CD4-positive, alpha-beta T cell treated with Interleukin-4 for 1 hour (primary cell): ENCODE measurements around the gene MACROD2.
"Not testable (repeated sequence)": the region's sequence is repeated elsewhere in the genome, so short reads cannot be mapped to it uniquely, and the experiment has no call there.

Source experiments
- DNase-seq, 2 donors: peaks; one replicate each; pipeline ENCODE4 v3.0.0-alpha.2; 2020 to 2022

The MACROD2 gene

DNA sequence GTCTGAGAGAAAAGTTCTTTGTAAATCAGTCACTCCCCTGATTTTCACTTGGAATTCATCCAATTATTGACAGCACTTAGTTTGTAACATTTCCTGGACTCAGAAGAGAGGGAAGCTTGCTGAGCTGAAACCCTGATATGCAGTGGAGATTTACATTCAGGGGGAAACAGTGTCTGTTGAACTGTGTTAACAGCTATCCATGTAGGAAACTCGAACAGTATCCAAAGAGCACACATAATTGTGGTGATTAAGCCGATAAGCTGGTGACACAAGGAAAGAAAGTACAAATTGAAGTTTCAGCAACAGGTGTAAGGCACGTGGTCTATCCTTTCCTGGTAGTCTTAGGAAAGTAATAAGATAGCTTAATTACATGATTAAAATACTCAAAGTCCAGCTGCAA lies 420.2 kb downstream of the MACROD2 start:
- DNase-seq: no peak

DNA sequence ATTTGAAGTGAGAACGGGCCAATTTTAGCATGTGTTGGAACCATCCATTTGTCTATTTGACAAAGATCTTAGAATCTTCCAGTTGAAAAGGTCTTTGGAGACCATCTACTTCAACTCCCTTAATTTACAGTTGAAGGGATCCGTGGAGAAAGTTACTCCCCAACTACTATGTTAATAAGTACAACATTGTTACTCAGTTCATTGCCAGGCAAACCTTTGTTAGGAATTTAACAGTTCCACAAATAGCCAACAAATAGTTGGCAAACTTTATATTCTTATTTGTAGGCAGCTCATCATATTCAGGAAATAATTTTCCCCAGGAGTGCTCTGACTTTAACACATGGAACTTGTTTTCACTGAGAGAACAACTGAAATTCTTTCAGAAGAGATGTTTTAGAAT lies 423.1 kb downstream of the MACROD2 start:
- no peak for DNase-seq

DNA sequence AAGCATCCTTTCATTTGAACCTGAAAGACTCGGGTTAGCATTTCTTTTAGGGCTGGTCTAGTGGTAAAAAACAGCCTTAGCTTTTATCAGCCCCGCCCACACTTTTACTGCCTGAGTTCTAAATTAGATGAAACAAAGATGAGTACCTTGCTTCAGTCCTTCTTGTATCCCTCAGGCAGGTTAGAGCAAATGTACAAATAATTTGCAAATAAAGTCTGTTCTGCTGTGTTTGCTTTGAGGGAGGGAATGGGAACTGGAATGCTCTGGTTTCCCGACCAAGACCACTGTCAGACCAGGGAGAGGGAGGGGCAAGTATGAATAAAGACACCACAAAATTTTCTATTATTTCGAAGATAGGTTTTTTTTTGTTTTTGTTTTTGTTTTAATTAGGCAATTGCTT lies 427.6 kb downstream of the MACROD2 start:
- no peak for DNase-seq

DNA sequence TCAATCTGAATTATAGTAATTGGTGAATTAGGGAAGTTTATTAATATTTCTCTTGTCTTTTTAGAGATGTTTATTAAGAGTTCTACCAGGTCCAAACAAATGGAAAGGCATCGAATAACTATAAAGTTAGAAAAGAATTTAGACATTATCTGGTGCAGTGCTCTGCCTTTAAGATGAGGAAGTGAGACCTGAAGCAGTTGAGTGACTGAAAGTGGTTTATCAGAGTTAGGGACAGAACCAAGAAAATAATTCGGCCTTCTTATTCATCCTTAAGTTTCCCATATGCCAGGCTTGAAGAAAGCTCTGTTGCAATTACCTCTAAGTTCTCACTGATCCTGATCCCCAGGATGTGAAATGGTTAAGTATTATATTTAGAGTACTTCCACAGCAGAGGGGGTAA lies 436.3 kb downstream of the MACROD2 start:
- no peak for DNase-seq

DNA sequence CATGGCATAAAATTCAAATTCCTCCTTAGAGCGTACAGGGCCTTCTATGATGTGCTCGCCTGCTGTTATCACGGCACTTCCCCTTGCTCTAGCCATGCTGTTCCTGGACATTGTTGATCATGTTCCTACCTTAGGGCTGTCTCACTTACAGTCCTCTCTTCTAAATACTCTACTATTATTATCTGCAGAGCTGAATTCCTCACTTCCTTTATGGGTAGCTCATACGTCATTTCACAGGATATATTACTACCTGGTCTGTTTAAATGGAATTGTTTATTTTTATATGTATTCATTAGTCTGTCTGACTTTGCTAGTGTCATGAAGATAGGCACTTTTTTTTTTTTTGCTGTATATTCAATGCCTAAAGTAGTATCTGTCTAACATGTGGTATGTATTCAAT lies 436.8 kb downstream of the MACROD2 start:
- no peak for DNase-seq

DNA sequence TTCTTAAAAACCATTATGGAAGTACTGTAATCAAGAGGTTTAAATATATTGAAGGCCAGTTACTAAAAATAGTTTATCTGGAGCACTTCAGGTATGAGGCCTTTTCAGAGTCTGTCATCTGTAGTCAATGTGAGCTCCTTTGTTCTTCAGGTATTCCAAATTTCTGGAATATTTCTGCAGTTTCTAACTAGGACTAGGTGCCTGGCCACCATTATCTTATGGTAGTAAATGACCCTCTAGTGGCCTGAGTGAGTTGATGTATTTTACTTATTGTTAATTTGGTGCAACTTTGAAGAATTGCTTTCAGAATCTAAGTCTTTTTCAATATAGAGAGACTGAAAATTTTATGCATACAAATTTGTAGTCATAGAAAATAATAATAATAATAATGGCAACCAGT lies 437.3 kb downstream of the MACROD2 start:
- DNase-seq: no peak

DNA sequence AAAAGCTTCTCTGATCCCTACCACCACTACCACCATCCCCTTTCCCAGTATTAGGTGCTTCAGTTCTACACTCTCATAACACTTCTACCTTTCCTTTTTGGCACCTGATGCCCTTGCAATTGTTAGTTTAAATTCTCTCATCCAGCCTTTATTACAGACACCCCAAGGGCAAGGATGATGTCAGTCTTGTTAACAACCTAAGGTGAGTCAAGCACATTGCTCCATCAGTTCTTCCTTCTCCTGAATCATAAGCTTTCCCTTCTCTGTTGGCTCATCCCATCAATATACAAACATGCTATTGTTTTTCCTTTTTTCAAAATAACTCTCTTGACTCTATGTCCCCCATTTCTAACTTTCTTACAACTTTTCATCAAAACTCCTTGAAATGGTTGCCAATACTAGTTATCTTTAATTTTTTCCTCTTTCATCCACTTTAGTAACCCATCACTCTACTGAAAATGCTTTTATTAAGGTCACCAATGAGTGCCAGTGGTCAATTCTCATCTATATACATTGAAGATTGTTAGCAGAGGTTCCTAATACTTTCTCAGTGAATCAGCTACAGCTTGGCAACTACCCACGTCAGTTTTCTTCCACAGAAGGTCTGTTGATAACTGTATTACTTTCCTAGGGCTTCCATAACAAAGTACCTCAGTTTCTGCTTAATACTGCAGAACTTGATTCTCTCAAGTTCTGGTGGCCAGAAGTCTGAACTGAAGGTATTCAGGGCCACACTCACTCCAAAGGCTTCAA lies 439.2 kb downstream of the MACROD2 start:
- DNase-seq: no peak

DNA sequence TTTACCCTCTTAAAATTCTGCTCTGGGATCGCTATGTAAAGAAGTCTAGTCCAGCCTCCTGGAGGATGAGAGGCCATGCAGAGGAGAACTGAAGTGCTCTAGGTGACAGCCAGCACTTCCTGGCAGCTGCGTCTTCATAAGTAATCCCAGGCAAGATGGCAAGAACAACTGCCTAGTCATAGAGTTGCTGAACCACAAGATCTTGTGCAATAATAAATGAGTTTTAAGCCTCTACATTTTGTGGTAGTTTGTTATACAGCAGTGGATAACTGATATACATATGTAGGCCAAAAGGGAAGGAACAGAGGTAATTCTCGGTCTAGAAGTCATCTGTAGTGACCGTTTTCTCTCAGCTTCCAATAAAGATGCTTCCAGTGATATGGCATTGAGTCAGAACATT lies 445.9 kb downstream of the MACROD2 start:
- no peak for DNase-seq

DNA sequence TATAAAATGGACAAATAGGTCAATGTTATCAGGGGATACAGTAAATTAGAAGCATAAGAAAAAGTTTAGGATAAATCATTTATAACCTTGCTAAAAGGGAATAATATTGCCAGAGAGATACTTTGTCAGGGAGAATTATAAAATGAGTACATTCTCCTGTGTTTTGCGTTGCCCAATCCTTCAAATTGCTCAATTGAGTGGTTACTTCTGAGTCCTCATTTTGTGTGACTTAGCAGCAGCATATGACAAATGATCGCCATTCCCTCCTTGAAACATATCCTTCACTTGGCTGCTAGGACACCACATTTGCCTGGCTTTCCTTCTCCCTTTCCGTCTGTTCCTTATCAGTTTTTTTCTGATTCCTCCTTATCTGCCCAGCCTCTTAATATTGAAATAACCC lies 448.8 kb downstream of the MACROD2 start:
- no peak for DNase-seq

DNA sequence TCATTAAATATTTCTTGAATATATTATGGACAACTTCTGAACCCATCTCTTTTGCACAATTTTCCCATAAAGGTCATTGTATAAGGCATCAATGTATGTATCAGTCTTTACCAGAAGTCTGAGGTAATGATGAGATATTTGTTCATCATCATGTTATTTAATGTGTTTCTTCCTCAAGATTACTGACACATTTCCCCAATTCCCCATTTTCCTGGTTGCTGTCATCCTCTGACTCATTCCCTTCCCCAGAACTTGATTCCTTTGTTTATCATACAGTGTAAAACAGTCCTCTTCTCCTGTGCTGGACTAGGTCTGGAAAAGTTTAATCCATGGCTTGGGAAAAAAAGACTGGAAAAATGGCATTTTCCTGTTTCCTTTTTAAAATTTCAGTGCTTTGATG lies 450.0 kb downstream of the MACROD2 start:
- no peak for DNase-seq

DNA sequence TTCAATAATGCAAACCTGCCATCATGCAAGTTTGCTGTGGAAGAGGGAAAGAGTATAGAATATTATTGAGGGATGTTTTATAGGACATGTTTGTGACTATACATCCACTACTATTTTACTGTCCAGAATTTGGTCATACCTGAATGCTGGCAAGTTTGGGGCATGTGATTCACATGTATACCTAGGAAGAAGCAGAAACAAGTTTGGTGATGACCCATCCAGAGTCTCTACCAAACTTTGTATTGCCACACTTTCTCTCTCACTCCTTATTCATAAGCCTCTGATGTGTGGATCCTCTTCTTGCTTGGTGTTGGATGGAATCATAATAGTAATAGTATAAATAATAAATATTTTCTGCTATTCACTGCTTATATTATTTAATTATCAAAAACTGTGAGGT lies 450.6 kb downstream of the MACROD2 start:
- DNase-seq: no peak

DNA sequence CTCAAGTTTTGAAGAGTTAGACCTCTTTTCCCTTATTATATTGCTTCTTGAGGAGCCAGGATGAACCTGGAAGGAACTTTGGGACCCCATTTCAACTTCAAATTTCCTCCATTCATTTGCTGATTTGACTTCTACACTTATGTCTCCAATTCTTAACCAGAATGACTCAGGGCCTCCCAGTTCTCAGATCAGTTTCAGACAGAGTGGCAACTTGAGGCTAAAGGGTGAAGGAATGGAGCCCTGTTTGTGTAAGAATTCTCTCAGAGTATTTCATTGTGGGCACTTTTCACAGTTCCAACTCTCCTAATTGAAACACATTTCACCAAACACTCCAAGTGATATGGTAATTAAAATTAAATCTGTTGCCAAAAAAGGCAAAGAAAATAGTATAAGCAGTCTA lies 451.1 kb downstream of the MACROD2 start:
- DNase-seq: no peak

DNA sequence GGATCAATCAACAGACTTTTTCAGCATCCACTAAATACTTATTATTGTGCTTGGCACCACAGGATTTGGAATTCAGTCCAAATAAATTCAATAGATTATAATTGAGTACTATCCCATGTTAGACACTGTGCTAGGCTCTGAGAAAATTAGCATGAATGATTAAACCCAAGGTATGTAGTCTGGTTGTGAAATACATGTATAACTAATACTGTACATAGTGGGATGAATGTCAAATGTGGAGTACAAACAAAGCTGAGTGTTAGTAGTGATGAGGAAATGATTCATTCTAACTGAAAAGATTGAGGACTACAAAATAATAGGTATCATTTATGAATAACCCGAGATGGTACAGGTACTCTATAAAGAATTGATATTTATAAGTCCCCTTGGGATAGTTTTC lies 454.0 kb downstream of the MACROD2 start:
- DNase-seq: no peak

DNA sequence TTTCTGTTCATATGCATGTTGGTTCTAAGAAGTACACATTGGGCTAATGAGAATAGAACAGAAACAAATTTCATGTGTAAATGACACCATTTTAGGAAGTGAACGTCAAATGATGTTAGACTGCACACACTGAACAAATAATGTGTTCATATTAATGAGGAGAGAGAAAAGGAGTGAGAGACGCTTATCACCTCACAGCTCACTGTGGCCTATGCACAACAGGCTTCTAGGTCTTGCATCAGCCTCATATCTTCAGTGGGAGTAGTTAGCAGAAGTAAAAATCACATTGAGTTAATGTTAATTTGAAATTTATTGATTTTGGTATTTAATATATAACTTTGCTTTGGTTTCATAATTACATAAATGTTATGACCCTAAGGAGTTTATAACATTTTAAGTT lies 454.9 kb downstream of the MACROD2 start:
- no peak for DNase-seq

DNA sequence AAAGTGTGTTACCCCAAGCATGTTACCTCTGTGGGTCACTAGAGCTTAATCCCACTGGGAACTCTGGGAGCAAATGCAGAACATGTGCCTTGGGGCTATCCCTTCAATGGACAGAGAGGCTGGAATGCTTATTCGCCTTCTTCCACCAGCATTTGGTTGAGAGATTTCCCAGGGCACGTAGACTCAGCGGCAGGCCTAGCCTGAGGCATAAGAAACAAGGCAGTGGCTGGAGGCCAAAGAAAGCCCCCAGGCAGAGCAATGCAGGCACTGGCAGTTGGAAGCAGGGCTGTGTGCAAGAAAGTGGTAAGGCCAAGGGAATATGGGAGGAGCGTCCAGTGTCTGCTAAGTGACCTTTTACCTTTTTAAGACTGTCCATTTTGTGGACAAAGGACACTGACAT lies 456.1 kb downstream of the MACROD2 start:
- no peak for DNase-seq

DNA sequence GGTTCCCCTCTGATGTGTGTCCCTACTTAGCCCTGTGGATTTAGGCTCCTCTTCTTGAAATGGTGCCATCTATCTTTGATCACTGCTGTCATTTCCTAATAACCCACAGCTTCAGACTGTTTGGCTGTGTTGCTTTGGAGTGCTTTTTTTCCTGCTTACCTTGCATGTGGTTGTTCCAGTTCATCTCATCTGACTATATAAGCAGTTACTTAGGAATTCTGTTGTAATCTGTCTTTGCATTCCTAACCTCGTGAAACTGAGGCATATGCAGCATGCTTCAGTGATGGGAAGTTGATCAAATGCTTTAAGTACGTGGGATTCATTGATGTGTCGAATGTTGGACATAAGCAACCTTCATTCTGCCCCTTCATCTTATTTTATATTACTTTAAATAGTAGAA lies 457.9 kb downstream of the MACROD2 start:
- DNase-seq: no peak

DNA sequence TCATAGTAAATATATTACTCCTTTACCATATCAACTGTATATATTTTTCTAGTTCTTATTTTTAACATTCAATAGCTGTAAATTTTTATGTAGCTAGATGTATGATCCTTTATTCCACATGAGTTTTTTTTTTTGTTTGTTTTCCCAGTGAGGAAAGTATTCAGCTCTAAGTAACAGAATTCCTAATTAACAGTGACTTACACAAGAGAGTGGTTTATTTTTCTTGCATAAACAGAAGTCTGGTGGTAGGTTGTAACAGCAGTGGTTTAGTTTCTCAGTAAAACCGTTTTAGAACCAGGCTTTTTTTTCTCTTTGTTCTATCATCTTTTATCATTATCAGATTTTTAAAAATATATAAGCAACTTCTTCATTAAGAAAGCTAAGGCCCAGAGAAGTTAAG lies 459.0 kb downstream of the MACROD2 start:
- DNase-seq: no peak

DNA sequence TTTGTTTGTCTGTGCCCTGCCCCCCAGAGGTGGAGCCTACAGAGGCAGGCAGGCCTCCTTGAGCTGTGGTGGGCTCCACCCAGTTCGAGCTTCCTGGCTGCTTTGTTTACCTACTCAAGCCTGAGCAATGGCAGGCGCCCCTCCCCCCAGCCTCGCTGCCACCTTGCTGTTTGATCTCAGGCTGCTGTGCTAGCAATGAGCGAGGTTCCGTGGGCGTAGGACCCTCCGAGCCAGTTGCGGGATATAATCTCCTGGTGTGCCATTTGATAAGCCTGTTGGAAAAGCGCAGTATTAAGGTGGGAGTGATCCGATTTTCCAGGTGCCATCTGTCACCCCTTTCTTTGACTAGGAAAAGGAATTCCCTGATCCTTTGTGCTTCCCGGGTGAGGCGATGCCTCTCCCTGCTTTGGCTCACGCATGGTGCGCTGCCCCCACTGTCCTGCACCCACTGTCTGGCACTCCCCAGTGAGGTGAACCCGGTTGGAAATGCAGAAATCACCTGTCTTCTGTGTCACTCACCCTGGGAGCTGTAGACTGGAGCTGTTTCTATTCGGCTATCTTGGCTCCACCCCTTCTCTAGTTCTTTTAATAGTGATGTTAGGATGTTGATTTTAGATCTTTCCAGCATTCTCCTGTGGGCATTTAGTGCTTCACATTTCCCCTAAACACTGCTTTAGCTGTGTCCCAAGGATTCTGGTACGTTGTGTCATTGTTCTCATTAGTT lies 471.9 kb downstream of the MACROD2 start:
- not testable (repeated sequence) for DNase-seq

DNA sequence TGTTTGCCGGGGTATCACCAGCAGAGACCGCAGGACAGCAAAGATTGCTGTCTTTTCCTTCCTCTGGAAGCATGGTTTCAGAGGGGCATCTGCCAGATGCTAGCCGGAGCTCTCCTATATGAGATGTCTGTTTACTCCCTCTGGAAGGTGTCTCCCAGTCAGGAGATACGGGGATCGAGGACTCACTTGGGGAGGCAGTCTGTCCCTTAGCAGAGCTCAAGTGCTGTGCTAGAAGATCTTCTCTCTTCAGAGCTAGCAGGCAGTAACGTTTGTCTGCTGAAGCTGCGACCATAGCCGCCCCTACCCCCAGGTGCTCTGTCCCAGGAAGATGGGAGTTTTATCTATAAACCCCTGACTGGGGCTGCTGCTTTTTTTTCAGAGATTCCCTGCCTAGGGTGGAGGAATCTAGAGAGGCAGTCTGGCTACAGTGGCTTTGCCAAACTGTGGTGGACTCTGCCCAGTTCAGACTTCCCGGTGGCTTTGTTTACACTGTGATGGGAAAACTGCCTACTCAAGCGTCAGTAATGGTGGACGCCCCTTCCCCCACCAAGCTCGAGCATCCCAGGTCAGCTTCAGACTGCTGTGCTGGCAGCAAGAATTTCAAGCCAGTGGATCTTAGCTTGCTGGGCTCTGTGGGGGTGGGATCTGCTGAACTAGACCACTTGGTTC lies 475.0 kb downstream of the MACROD2 start:
- DNase-seq: no peak

DNA sequence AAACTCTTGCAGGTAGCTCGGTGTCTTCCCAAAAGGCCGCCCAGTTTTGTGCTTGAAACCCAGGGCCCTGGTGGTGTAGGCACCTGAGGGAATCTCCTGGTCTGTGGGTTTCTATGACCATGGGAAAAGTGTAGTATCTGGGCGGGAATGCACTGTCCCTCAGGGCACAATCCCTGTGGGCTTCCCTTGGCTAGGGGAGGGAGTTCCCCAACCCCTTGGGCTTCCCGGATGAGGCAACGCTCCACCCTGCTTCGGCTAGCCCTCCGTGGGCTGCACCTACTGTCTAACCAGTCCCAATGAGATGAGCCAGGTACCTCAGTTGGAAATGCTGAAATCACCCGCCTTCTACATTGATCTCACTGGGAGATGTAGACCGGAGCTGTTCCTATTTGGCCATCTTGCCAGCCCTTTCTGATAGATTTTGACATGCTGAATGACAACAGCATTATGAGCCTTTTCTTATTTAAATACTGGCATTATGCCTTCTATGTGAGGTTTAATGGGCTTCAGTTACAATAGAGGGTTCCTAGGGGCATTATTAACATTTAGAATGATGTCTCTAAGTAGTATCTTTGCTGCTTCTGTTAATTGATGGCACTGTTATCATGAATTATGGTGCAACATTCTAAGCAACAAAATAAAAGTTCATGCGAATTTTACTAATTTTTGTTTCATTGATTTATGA lies 475.8 kb downstream of the MACROD2 start:
- DNase-seq: no peak

DNA sequence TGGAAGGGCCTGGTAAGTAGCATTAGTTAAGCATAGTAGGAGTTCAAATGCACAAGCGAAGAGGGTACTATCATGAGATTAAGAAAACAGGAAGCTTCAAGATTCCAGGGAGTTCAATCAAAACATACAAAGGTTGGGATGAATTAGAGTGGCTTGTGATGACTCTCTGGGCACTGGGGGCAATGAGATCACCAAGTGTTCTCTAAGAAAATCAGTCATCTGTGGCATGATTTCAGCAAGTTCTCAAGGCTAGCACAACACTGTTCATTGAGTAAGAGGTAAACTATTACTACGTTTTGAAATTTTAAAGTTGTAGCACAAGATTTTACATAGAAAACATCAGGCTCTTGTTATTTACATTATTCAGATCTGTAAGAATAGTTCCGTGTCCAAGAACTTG lies 481.8 kb downstream of the MACROD2 start:
- DNase-seq: no peak

DNA sequence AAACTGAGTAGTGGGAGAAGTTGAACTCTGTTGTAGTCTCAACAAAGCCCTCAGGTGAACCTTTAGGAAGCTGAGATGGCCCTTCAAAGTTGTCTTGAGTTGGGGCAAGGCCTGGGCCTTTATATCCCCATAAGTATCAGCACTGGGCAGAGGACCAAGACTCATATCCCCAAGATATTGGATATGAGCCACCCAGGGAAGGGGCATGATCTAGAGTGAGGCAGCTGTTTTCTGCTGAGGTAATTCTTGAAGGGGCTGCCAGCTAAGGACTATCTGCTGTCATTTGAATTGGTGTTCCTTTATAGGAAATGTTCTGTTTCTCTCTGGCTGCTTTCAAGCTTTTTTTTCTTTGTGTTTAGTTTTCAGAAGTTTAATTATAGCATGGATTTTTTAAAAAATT lies 482.8 kb downstream of the MACROD2 start:
- DNase-seq: no peak

DNA sequence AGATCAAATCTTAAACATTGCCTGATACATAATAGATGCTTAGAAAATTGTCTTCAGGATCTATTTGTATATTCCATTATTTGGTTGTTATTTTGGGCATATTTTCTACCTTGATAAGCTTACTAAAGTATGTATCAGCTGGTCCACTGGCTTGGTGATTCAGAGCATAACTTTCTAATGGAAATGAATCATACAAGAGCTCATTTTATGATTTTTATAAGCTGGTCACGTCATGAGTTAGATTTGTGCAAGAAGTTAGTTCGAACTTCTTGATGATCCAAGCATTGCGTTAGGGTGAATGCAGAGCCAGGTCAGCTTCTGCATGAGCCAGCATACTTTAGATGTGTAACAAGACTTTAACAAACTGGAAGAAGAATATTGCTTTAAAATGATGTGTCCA lies 486.5 kb downstream of the MACROD2 start:
- DNase-seq: no peak

DNA sequence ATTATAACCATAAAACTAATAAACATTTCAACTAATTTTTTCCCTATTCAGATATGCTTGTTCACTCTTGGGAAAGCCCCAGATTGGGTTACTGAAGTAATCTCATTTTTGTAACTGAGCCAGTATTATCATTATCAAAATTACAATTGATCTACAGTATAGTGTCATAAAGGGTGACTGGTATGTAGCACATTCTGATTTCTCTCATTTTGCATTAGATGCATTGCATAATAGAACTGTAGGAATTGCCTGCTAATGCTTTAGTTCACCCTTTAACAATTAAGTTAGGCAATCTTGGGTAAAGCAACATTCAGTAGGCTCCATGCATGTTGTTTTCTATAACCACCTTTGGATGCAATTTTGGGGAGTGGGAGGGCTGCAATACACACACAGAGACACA lies 492.9 kb downstream of the MACROD2 start:
- no peak for DNase-seq
